ENCODE measurements around the gene AGFG2.

DNA sequence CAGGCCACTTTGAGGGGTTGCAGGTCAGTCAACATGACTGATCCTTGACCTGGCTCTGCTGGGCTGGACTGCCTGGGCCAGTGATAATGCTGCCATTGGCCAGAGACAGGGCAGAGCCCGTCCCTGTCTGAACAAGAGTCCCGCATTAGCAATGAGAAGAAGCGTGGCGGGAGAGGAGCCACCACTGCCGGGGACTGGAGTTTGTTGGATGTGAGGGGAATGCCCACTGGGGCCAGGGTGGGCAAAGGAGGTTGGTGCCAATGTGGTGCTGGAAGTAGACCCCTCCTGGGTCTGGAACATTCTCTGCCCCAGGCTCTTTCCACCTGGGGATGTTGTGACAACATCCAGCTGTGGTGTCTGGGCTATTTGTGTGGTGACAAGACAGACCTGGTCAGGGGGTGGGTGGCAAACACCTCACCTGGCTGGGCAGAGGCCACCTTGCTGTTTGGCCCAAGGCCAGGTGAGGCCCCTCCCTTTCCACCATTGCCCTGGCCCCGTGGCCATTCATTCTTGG, 27.1 kb downstream of the AGFG2 start:
- no peak for TF ChIP-seq POLR2A (IDR thresholded peaks at IDR 0.05)
- TF ChIP-seq, protein P1, sequence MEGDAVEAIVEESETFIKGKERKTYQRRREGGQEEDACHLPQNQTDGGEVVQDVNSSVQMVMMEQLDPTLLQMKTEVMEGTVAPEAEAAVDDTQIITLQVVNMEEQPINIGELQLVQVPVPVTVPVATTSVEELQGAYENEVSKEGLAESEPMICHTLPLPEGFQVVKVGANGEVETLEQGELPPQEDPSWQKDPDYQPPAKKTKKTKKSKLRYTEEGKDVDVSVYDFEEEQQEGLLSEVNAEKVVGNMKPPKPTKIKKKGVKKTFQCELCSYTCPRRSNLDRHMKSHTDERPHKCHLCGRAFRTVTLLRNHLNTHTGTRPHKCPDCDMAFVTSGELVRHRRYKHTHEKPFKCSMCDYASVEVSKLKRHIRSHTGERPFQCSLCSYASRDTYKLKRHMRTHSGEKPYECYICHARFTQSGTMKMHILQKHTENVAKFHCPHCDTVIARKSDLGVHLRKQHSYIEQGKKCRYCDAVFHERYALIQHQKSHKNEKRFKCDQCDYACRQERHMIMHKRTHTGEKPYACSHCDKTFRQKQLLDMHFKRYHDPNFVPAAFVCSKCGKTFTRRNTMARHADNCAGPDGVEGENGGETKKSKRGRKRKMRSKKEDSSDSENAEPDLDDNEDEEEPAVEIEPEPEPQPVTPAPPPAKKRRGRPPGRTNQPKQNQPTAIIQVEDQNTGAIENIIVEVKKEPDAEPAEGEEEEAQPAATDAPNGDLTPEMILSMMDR (IDR thresholded peaks at IDR 0.05): no peak

All from adrenal gland (tissue), 5 donors.